Activated CD8-positive, alpha-beta memory T cell treated with anti-CD3 and anti-CD28 coated beads for 36 hours (primary cell): ENCODE measurements around the gene EHF. TPM values are rescaled to one million over a fixed set of nuclear protein-coding genes. Genes with fewer than 3 reads are reported as not detected.
"Not testable (repeated sequence)": the region's sequence is repeated elsewhere in the genome, so short reads cannot be mapped to it uniquely, and the experiment has no call there.

Source experiments
- CTCF ChIA-PET: fragments of 350-600 bp; sonication (Branson Sonifier 250); formaldehyde crosslinking; loops from one replicate; lab custom pipeline; 2021; ENCODE audit warnings: antibody characterized with exemption; lab: Charles Lee
- POLR2A ChIA-PET: fragments of 350-600 bp; sonication (Branson Sonifier 250); formaldehyde crosslinking; loops from one replicate; lab custom pipeline; 2021; ENCODE audit warnings: antibody characterized with exemption; lab: Charles Lee
- total RNA-seq, 2 experiments: library from RNA; stranded (reverse); gene quantifications; one replicate each; pipeline ENCODE4 v1.2.3, GENCODE V29; 2021

The EHF gene
- total RNA-seq, 2 experiments from 2014 or later, result not detected

GRCh38 chr11:34683396-34683795 is 62.5 kb downstream of the EHF start:
- ChIA-PET CTCF (no interaction called here), POLR2A (no interaction called here)

- POLR2A ChIA-PET, result no interaction called here
Measured at GRCh38 chr11:34685864-34686263, 65.0 kb downstream of the EHF start.

GRCh38 chr11:34692299-34692698 is 71.4 kb downstream of the EHF start:
- CTCF ChIA-PET, POLR2A ChIA-PET: not testable (repeated sequence)

More at GRCh38 chr11:34685864-34686263, 65.0 kb downstream of the EHF start:
- CTCF ChIA-PET, result no interaction called here

- CTCF ChIA-PET, result no interaction called here
- POLR2A ChIA-PET, result no interaction called here
Measured at GRCh38 chr11:34696862-34697261, 76.0 kb downstream of the EHF start.

- CTCF ChIA-PET, result no interaction called here
- POLR2A ChIA-PET, result no interaction called here
Measured at GRCh38 chr11:34706709-34707461, 86.0 kb downstream of the EHF start.

- ChIA-PET CTCF (no interaction called here), POLR2A (no interaction called here)
Measured at GRCh38 chr11:34707462-34707840, 86.6 kb downstream of the EHF start.

Other genes starting within 250 kb of the EHF start
- 10 to 100 TPM; 21.7 to 23.5 TPM for gene CAT, start 182.2 kb upstream of the EHF start, total RNA-seq
- gene ELF5, start 107.3 kb upstream of the EHF start, total RNA-seq, result not detected